ENCODE measurements around the gene IFIT1B.

GRCh38 chr10:89395141-89395540, 17.3 kb downstream of the IFIT1B start:
- TF ChIP-seq SIN3A (IDR thresholded peaks at IDR 0.05; ENCODE audit: borderline replicate concordance, insufficient read depth, low read length), result no peak
- TF ChIP-seq POLR2AphosphoS5 (IDR thresholded peaks at IDR 0.05; ENCODE audit: low read depth, low read length), result no peak

Data from PFSK-1 (cell line).